HFF-Myc (cell line): ENCODE results near the gene PROX2.

Experiments used
- DNase-seq: peaks from one replicate; pipeline ENCODE4 v3.0.0-alpha.2; 2011; ENCODE audit warnings: low read depth; ENCODE audit errors: extremely low read depth
- H3K4me3 ChIP-seq: replicated peaks from 2 replicates; pipeline ENCODE4 v1.5.1; 2011; ENCODE audit warnings: low read depth, mild to moderate bottlenecking, control low read depth, low read length
- TF ChIP-seq, protein P1 (sequence below): IDR thresholded peaks from 2 replicates; pipeline ENCODE4 v1.5.1; 2012; ENCODE audit warnings: mild to moderate bottlenecking, low read depth, low read length, control low read depth; ENCODE audit errors: missing control alignments

PROX2 gene

DNA sequence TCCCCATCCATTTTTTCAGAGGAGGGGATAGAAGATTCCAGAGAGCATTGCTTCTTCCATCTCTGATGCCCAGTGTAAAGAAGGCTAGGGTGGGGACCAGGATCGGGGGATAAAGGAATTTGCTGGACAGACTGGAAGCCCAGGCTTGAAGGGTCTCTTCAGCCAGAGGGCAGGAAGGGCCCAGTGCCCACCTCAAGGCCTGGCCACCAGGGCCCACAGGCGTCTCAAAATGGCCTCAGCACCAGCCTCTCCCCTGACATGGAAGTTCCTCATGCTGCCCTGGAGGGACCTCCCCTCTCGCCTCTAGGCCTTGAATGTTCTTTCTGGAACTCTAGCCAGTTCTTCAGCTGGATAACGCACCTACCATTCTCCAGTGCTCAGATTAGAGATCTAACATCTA is 44.3 kb upstream of the PROX2 start:
- H3K4me3 ChIP-seq: no peak overlapping the region
- TF ChIP-seq, protein P1, sequence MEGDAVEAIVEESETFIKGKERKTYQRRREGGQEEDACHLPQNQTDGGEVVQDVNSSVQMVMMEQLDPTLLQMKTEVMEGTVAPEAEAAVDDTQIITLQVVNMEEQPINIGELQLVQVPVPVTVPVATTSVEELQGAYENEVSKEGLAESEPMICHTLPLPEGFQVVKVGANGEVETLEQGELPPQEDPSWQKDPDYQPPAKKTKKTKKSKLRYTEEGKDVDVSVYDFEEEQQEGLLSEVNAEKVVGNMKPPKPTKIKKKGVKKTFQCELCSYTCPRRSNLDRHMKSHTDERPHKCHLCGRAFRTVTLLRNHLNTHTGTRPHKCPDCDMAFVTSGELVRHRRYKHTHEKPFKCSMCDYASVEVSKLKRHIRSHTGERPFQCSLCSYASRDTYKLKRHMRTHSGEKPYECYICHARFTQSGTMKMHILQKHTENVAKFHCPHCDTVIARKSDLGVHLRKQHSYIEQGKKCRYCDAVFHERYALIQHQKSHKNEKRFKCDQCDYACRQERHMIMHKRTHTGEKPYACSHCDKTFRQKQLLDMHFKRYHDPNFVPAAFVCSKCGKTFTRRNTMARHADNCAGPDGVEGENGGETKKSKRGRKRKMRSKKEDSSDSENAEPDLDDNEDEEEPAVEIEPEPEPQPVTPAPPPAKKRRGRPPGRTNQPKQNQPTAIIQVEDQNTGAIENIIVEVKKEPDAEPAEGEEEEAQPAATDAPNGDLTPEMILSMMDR: no peak
- DNase-seq: no peak

DNA sequence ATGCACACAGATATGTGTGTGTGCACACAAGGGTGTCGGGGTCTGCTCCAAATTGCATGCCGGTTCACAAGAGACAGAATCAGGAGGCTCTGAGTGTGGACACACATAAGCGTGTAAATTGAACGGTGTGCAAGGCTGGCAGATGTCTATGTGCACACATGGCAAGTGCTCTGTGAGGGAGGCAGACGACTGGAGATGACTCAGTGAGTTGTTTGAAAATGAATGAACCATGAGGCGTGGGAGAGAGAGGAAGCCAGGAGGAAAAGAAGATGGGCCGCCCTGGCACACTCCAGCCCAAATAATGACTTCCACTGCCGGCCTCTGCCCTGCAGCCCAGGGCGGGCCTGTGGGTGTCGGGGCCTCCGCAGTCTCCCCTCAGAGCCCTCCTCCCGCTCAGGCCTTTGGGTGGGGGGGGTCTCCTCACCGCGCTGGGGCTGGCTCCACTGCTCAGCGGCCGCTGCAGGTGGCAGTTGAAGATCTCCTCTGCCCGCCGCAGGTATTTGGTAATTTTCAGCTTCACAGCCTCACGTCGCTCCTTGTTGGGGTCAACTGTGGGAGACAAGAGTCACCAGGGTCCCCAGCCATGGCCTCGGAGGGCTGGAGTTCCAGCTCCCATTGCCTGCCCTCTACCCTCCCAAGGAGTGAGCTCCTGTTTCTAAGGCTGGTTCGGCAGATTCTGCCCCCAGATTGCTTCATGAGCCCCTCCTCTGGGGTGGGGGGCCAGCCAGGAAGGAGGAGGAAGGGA is 43.6 kb upstream of the PROX2 start:
- H3K4me3 ChIP-seq: no peak overlapping the region
- TF ChIP-seq, protein P1: no peak
- DNase-seq: no peak

DNA sequence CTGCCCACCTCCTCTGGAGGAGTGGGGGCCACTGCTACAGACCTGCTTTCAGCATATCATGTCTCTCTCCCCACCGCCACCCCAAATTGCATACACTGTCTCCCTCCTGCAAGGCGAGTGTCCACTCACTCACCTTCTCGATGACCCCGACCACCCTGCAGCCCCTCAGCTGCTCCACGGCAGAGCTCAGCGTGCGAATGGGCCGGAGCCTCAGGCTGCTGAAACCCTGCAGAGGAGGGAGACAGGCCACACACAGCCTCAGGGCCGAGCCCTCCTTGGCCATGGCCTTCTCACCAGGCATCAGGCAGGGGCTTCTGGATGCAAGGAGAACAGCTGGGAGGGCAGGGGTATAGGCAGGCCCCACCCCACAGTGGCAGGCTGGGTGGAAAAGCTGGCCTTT is 42.4 kb upstream of the PROX2 start:
- no peak overlapping the region for H3K4me3 ChIP-seq
- TF ChIP-seq, protein P1: no peak
- no peak for DNase-seq

DNA sequence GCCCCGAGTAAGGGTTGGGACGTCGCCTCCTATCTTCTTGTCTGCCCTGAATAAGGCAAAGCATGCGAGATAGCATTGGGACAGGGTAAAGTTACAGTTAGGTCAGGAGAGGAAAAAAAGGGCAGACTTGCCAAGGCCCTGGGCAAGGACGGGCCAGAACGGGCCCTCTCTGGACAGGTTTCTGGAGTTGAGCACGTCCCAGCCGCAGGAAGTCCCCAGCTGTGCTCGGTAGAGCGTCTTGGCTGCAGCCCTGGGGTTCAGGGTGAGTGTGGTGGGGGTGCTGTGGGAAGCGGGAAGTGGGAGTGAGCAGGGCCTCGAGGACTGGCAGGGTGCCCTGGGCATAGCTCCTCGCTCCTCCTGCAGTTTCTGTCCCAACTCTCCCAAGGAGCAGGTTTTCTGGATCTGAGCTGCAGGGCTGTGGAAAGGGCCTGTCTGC is 41.7 kb upstream of the PROX2 start:
- DNase-seq: no peak
- H3K4me3 ChIP-seq: no peak overlapping the region
- TF ChIP-seq, protein P1: no peak

DNA sequence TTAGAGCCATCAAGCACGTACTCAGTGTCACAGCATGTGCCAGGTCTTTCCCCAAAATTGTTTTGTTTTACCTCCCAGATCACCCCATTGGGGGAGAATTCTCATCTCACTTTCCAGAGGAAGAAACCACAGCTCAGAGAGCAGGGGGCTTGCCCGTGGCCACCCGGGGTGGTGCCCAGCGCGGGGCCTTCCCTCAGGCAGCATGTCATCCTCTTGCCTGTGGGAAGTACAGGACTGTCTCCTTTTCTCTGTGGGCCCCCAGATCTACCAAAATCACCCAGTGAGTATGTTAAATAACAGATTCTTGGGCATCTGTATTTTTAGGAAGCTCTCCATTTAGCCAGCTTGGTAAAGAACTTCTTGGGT is 41.2 kb upstream of the PROX2 start:
- no peak for DNase-seq
- TF ChIP-seq, protein P1: no peak
- H3K4me3 ChIP-seq: no peak overlapping the region

DNA sequence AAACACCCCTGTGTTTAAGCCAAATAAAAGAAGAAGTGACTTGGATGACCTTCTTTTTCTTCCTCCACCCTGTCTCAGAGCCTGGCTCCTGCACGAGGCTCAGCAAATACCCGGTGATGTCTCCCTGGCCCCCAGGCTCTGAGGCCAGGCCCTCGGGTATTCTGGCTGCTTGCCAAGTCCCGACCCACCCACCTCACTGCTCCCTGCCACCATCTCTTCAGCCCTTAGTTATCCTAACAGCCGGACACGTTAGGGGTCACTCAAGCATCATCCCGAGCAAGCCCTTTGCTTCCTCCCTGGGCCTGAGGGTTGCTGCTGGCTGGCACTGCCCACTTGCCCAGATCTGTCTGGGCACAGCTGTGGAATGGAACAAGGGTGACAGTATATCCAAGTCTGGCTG is 39.9 kb upstream of the PROX2 start:
- no peak overlapping the region for H3K4me3 ChIP-seq
- no peak for DNase-seq
- TF ChIP-seq, protein P1: no peak

DNA sequence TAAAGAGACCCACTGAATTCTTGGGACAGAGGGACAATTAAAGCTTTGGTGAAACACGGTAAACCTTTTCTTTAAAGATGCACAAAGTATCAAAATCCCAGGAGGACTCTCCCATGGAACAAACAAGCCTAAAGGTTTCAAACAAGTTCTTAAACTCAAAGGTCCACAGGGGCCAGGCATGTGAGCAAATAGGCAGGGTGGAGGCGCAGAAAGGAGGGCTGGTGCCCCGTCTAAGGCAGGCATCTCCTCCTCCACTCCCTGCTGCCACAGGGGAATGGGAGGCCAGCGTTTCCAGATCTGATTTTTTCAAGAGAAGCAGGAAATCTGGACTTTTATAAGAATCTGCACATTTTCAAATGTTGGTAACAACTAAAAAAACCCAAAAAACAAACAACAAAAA is 39.5 kb upstream of the PROX2 start:
- TF ChIP-seq, protein P1: no peak
- no peak for DNase-seq
- no peak overlapping the region for H3K4me3 ChIP-seq
